Cardiac muscle cell (in vitro differentiated cells and primary cell): ENCODE results near the gene CTSW. TPM values are rescaled to one million over a fixed set of nuclear protein-coding genes. Genes with fewer than 3 reads are reported as not detected.
"Not testable (repeated sequence)": the region's sequence is repeated elsewhere in the genome, so short reads cannot be mapped to it uniquely, and the experiment has no call there.

Experiments used
- DNase-seq, 2 donors: peaks; one replicate each; pipeline versions ENCODE4 v3.0.0 to v3.0.0-alpha.2; 2010 to 2017; ENCODE audit warnings: low read depth in 1 of 2, low spot score in 1 of 2
- H3K27ac ChIP-seq: fragments of 200-600 bp; sonication (generic); 2 replicates; pipeline ENCODE4 v1.5.1; 2016
- H3K27me3 ChIP-seq: fragments of 200-600 bp; sonication (generic); 2 replicates; pipeline ENCODE4 v1.6.0; 2016; ENCODE audit warnings: control low read depth
- H3K36me3 ChIP-seq: fragments of 200-600 bp; sonication (generic); 2 replicates; pipeline ENCODE4 v1.5.1; 2016; ENCODE audit warnings: control low read depth
- H3K4me1 ChIP-seq: fragments of 200-600 bp; sonication (generic); 2 replicates; pipeline ENCODE4 v1.8.1; 2017; ENCODE audit warnings: low read depth, mild to moderate bottlenecking, mixed run types
- H3K4me3 ChIP-seq: fragments of 200-600 bp; sonication (generic); 2 replicates; pipeline ENCODE4 v1.5.1; 2016; ENCODE audit warnings: mild to moderate bottlenecking
- H3K9me3 ChIP-seq: fragments of 200-600 bp; sonication (generic); 2 replicates; pipeline ENCODE4 v1.5.1; 2017; ENCODE audit warnings: low read depth, mild to moderate bottlenecking, control low read depth
- polyA plus RNA-seq: library from polyadenylated mRNA; unstranded; fragments of >200 nt; fragmentation: Nextera tagmentation; extraction: Ambion mirVana; gene quantifications from 2 replicates; pipeline ENCODE4 v1.2.1, GENCODE V29; 2016
- total RNA-seq: library from RNA; depleted of rRNA; stranded (reverse); fragments of >200 nt; gene quantifications from 2 replicates; pipeline ENCODE4 v1.2.3, GENCODE V29; 2016
- TF ChIP-seq, protein P1 (sequence below): IDR thresholded peaks from 2 replicates; pipeline ENCODE4 v1.5.1; 2012; ENCODE audit warnings: low read depth, mild to moderate bottlenecking, low read length

The CTSW gene
- total RNA-seq (not detected in 2 replicates), polyA plus RNA-seq (0.60 TPM in 1 of 2 replicates, not detected in the other)

DNA sequence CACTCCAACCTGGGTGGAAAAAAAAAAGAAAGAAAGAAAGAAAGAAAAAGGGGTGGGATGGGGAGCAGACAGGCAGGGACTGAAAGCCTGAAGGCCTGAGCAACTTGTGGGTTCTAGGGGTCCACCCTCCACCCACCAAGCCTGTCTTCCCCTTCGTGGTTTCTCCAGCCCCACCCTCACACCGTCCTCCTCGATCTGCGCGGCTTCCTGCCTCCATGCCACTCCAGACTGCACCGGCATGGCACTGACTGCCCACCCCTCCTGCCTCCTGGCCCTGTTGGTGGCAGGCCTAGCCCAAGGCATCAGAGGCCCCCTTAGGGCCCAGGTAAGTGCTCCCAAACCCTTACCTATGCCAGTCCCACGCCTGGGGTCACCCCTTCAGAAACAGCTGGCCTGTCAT lies at the start of gene CTSW:
Gene CTSW, plus strand, starts transcription at position 221 of the 400 bp plus-strand sequence. Its CDS starts 18 bp downstream, at position 239.
- TF ChIP-seq, protein P1, sequence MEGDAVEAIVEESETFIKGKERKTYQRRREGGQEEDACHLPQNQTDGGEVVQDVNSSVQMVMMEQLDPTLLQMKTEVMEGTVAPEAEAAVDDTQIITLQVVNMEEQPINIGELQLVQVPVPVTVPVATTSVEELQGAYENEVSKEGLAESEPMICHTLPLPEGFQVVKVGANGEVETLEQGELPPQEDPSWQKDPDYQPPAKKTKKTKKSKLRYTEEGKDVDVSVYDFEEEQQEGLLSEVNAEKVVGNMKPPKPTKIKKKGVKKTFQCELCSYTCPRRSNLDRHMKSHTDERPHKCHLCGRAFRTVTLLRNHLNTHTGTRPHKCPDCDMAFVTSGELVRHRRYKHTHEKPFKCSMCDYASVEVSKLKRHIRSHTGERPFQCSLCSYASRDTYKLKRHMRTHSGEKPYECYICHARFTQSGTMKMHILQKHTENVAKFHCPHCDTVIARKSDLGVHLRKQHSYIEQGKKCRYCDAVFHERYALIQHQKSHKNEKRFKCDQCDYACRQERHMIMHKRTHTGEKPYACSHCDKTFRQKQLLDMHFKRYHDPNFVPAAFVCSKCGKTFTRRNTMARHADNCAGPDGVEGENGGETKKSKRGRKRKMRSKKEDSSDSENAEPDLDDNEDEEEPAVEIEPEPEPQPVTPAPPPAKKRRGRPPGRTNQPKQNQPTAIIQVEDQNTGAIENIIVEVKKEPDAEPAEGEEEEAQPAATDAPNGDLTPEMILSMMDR = no peak
- H3K4me3 ChIP-seq = no peak within 1 kb of the TSS
- H3K27ac ChIP-seq = peak within 1 kb of the TSS; percentile 1
- no peak for DNase-seq
- H3K36me3 ChIP-seq = peaks cover 19% of the 10 kb centered on the region
- H3K27me3 ChIP-seq = no peaks in the 10 kb centered on the region
- H3K4me1 ChIP-seq = no peaks in the 10 kb centered on the region
- H3K9me3 ChIP-seq = no peaks in the 10 kb centered on the region

DNA sequence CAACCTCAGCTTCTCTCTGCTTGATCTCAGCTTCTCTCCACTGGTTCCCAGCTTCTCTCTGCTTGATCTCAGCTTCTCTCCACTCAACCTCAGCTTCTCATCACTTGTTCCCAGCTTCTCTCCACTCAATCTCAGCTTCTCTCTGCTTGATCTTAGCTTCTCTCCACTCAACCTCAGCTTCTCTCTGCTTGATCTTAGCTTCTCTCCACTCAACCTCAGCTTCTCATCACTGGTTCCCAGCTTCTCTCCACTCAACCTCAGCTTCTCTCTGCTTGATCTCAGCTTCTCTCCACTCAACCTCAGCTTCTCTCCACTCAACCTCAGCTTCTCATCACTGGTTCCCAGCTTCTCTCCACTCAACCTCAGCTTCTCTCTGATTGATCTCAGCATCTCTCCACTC lies 47.4 kb upstream of the CTSW start:
- not testable (repeated sequence) for H3K4me1 ChIP-seq, H3K4me3 ChIP-seq, H3K27me3 ChIP-seq, H3K9me3 ChIP-seq, H3K27ac ChIP-seq, DNase-seq, H3K36me3 ChIP-seq

GRCh38 chr11:65833297-65834030 lies 46.2 kb upstream of the CTSW start, which contains the start of gene SNX32:
Gene SNX32 (plus strand): TSS chr11:65833963. CDS start chr11:65834066, 103 bp downstream.
- DNase-seq = peak; percentile 96
- Histone ChIP-seq H3K4me1 (no peaks in the 10 kb centered on the region), H3K9me3 (no peaks in the 10 kb centered on the region), H3K4me3 (peak within 1 kb of the TSS; percentile 48), H3K36me3 (no peaks in the 10 kb centered on the region), H3K27me3 (no peaks in the 10 kb centered on the region), H3K27ac (no peak within 1 kb of the TSS)
- TF ChIP-seq, protein P1 = no peak

DNA sequence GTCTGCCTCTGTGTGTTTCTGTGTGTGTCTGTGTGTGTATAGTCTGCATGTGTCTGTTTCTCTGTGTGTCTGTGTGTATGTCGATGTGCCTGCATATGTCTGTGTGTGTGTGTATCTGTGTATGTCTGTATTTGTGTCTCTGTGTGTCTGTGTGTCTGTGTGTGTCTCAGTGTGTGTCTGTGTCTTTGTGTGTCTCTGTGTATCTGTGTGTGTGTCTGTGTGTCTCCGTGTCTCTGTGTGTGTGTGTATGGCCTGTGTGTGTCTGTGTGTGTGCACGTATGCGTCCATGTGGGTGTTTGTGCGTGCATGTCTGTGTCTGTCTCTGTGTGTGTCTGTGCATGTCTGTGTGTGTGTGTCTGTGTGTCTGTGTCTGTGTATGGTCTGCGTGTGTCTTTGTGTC lies 45.4 kb upstream of the CTSW start:
- H3K9me3 ChIP-seq = no peaks in the 10 kb centered on the region
- H3K4me3 ChIP-seq = peak overlapping the region; percentile 48
- H3K27ac ChIP-seq = no peak overlapping the region
- H3K4me1 ChIP-seq = no peaks in the 10 kb centered on the region
- H3K27me3 ChIP-seq = no peaks in the 10 kb centered on the region
- H3K36me3 ChIP-seq = no peaks in the 10 kb centered on the region
- DNase-seq = no peak
- TF ChIP-seq, protein P1 = no peak

DNA sequence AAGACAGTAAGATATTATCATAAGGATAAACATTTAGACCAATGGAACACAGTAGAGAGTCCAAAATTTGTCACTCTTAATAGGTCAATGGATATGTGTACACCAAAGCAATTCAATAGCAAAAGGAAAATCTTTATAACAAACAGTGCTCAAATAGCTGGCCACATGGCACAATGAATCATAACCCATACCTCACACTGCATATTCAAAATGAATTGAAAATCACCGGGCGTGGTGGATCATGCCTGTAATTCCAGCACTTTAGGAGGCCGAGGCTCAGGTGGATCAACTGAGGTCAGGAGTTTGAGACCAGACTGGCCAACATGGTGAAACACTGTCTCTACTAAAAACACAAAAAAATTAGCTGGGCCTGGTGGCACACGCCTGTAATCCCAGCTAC lies 37.5 kb upstream of the CTSW start:
- Histone ChIP-seq H3K27ac (no peak overlapping the region), H3K4me3 (no peak overlapping the region), H3K27me3 (no peaks in the 10 kb centered on the region), H3K4me1 (no peaks in the 10 kb centered on the region), H3K36me3 (no peaks in the 10 kb centered on the region), H3K9me3 (no peaks in the 10 kb centered on the region)
- DNase-seq = no peak
- TF ChIP-seq, protein P1 = no peak

- H3K27ac ChIP-seq = no peak overlapping the region
- no peak overlapping the region for H3K4me3 ChIP-seq
- H3K27me3 ChIP-seq = no peaks in the 10 kb centered on the region
- no peaks in the 10 kb centered on the region for H3K36me3 ChIP-seq
- no peaks in the 10 kb centered on the region for H3K9me3 ChIP-seq
- TF ChIP-seq, protein P1 = no peak
- no peaks in the 10 kb centered on the region for H3K4me1 ChIP-seq
- no peak for DNase-seq
Observed at GRCh38 chr11:65843811-65844210, 35.8 kb upstream of the CTSW start.
